ENCODE measurements around the gene ABHD6. TPM values are rescaled to one million over a fixed set of nuclear protein-coding genes. Genes with fewer than 3 reads are reported as not detected.
"Not testable (repeated sequence)": the region's sequence is repeated elsewhere in the genome, so short reads cannot be mapped to it uniquely, and the experiment has no call there.

Gene ABHD6
- total RNA-seq, 4 donors from 2014 or later, result 18.8 to 29.7 (median 19.5) TPM

DNA sequence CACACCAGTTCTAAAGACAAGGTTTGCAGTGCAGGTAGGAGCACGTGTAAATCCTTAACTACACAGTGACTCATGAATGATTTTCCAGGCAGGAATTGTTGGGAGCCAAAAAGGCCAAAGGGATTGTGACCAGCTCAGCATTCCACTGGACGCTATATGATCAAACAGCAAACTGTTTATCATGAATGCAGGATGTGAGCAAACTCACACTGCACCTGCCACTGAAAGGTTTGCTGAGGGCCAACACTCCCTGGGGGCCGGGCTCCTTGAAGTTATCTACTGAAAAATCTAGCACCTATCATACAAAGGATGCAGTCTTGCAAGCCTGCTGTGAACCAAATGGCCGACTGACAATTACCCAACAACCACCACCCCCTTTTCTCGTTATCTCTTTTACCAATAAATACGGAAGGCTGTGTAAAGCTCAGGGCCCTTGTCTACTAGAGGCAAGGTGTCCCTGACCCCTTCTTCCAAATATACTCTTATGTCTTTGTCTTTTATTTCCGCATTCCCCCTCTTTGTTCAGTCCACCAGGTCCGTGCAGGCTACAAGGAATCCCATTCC, 15.3 kb upstream of the ABHD6 start:
- Histone ChIP-seq H3K4me1 (peaks cover 0 to 7% (median 2%) of the 10 kb centered on the region in 4 donors), H3K9me3 (no peaks in the 10 kb centered on the region), H3K36me3 (no peaks in the 10 kb centered on the region), H3K27ac (no peak overlapping the region), H3K27me3 (no peaks in the 10 kb centered on the region), H3K4me3 (no peak overlapping the region)
- no peak for DNase-seq (ENCODE audit: low spot score in 2 of 2)
- TF ChIP-seq CTCF (IDR thresholded peaks at IDR 0.05) (no peak), POLR2A (IDR thresholded peaks at IDR 0.05) (no peak), EP300 (IDR thresholded peaks at IDR 0.05) (no peak)
- 70 to 75% methylated on average over 8 of the region's 8 CpGs for WGBS, 2 donors

DNA sequence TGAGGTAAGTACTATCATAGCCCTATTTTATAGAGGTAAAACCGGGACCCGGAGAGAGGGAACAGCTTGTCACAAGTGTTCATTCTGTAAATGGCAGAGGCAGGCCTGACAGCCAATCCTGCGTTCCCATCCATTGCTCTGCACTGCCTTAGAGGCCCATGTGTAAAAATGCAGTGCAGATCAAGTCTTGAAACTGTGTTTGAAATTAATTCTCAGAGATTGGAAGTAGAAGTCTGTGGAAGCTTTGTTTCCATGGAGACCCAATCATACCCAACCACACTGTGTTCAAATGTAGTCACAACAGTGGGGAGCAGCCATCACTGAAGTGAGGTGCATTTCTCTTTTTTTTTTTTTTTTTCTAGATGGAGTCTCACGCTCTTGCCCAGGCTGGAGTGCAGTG, 13.7 kb upstream of the ABHD6 start:
- 82 to 93% methylated on average over 4 of the region's 4 CpGs for WGBS, 2 donors
- no peaks in the 10 kb centered on the region for H3K9me3 ChIP-seq

DNA sequence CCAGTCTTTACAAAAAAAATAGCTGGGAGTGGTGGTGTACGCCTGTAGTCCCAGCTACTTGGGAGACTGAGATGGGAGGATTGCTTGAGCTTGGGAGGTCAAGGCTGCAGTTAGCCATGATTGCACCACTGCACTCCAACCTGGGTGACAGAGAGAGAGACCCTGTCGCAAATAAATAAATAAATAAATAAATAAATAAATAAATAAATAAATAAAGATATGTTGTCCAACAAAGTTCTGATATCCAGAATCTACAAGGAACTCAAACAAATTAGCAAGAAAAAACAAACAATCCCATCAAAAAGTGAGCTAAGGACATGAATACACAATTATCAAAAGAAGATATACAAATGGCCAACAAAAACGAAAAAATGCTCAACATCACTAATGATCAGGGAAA, 9.7 kb upstream of the ABHD6 start:
- not testable (repeated sequence) for H3K27me3 ChIP-seq; H3K9me3 ChIP-seq; H3K4me3 ChIP-seq; H3K27ac ChIP-seq; H3K4me1 ChIP-seq; H3K36me3 ChIP-seq; DNase-seq (ENCODE audit: low spot score in 2 of 2)
- 95 to 97% methylated on average over 3 of the region's 3 CpGs for WGBS, 2 donors

More for the DNA sequence above, 13.7 kb upstream of the ABHD6 start:
- Histone ChIP-seq H3K4me1 (no peaks in the 10 kb centered on the region), H3K4me3 (no peak overlapping the region), H3K27me3 (no peaks in the 10 kb centered on the region), H3K27ac (no peak overlapping the region), H3K36me3 (no peaks in the 10 kb centered on the region)
- no peak for DNase-seq (ENCODE audit: low spot score in 2 of 2)
- TF ChIP-seq EP300 (IDR thresholded peaks at IDR 0.05) (no peak), POLR2A (IDR thresholded peaks at IDR 0.05) (no peak), CTCF (IDR thresholded peaks at IDR 0.05) (no peak)

DNA sequence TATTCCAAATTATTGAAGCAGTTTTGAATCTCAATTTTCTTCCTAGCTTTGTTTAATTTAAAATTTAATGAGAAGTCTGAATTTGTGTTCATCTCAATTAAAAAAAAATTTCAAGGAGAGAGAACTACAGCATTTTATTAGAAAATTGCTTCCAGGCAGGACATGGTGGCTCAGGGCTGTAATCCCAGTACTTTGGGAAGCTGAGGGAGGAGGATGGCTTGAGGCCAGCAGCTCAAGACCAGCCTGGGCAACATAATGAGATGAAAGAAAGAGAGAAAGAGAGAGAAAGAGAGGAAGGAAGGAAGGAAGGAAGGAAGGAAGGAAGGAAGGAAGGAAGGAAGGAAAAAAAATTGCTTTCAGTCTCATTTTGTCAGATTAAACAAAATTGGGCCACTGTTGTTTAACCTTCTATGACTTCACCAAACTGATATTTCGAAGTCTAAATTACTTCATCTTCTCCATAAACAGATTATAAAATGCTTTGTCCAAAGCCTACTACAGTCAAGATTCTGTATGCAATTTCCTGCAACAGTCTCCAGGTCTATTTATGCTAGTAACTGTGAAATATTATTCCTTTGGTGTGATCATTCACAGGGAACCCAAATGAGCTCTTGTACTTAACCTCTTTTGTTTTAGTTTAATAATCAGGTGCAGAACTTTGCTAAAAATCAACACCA, 6.6 kb upstream of the ABHD6 start:
- DNase-seq (ENCODE audit: low spot score in 2 of 2), result no peak
- no peaks in the 10 kb centered on the region for H3K36me3 ChIP-seq
- H3K4me1 ChIP-seq, result peaks cover 0 to 3% (median 0%) of the 10 kb centered on the region in 4 donors
- H3K4me3 ChIP-seq, result no peak overlapping the region
- no peak overlapping the region for H3K27ac ChIP-seq
- H3K9me3 ChIP-seq, result no peaks in the 10 kb centered on the region
- TF ChIP-seq CTCF (IDR thresholded peaks at IDR 0.05) (no peak), POLR2A (IDR thresholded peaks at IDR 0.05) (no peak), EP300 (IDR thresholded peaks at IDR 0.05) (no peak)
- no peaks in the 10 kb centered on the region for H3K27me3 ChIP-seq
- 2 to 29% methylated on average over 1 of the region's 1 CpG for WGBS, 2 donors

DNA sequence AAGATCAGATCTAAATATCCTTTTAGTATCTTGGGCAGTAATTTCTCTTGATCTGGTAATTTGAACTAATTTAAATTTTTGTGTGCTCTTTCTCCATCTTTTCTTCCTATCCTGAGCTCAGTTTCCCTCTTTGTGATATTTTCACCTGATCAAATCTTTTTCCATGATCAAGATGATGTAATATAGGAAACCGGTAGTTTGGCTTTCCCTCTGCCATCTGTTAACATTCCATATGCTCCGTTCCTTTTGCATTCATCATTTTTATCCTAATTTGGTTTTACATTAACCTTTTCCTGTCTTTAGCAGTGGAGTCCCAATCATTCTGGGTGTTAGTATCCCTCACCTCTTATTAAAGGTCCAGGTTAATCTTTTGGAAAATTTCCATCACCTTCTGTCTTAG, 5.9 kb upstream of the ABHD6 start:
- H3K9me3 ChIP-seq, result no peaks in the 10 kb centered on the region
- 18 to 20% methylated on average over 2 of the region's 2 CpGs for WGBS, 2 donors
- TF ChIP-seq POLR2A (IDR thresholded peaks at IDR 0.05) (no peak), CTCF (IDR thresholded peaks at IDR 0.05) (no peak), EP300 (IDR thresholded peaks at IDR 0.05) (no peak)

More for the DNA sequence above, 5.9 kb upstream of the ABHD6 start:
- no peak for DNase-seq (ENCODE audit: low spot score in 2 of 2)
- Histone ChIP-seq H3K4me3 (no peak overlapping the region), H3K36me3 (no peaks in the 10 kb centered on the region), H3K27me3 (no peaks in the 10 kb centered on the region), H3K27ac (no peak overlapping the region), H3K4me1 (peaks cover 0 to 7% (median 3%) of the 10 kb centered on the region in 4 donors)

All from tibial nerve (tissue), 4 donors.